Testis (tissue), 2 donors: ENCODE data around the gene ATP2B3.

Experiments
- POLR2A ChIP-seq: fragments of 450-650 bp; IDR thresholded peaks from one replicate; pipeline ENCODE4 v1.6.1; 2017; ENCODE audit warnings: antibody characterized with exemption, mild to moderate bottlenecking, moderate library complexity
- TF ChIP-seq, protein P1 (sequence below), 3 experiments: fragments of 450-650 bp in 2 of 3; fragments of 200-600 bp in 1 of 3; sonication (generic) in 1 of 3; IDR thresholded peaks; one replicate each; pipeline ENCODE4 v1.5.1; 2016 to 2019; ENCODE audit warnings: antibody characterized with exemption in 3 of 3, mild to moderate bottlenecking in 2 of 3, moderate library complexity in 1 of 3

DNA sequence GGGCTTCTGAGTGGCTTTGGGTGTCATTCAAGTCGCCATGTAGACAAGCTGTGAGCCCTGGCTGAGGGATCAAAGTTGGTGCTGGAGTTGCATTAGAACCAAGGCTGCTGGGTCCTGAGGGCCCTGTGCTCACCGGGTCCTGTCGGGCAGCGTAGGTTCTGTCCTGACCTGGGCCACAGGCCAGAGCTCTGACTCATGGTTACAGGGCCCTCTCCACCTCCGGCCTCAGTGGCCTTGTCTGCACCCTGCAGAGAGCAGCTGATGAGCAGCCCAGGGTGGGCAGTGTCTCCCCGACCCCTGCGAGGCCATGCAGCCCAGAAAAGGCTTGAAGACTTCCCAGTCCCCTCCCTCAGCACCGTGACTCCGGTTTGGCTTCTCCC, 22.5 kb downstream of the ATP2B3 start:
- TF ChIP-seq, protein P1, sequence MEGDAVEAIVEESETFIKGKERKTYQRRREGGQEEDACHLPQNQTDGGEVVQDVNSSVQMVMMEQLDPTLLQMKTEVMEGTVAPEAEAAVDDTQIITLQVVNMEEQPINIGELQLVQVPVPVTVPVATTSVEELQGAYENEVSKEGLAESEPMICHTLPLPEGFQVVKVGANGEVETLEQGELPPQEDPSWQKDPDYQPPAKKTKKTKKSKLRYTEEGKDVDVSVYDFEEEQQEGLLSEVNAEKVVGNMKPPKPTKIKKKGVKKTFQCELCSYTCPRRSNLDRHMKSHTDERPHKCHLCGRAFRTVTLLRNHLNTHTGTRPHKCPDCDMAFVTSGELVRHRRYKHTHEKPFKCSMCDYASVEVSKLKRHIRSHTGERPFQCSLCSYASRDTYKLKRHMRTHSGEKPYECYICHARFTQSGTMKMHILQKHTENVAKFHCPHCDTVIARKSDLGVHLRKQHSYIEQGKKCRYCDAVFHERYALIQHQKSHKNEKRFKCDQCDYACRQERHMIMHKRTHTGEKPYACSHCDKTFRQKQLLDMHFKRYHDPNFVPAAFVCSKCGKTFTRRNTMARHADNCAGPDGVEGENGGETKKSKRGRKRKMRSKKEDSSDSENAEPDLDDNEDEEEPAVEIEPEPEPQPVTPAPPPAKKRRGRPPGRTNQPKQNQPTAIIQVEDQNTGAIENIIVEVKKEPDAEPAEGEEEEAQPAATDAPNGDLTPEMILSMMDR (IDR thresholded peaks at IDR 0.05), result no peak
- TF ChIP-seq POLR2A, result no peak
